Smooth muscle cell (in vitro differentiated cells): Measurements from ENCODE around the gene KRT81. TPM values are rescaled to one million over a fixed set of nuclear protein-coding genes. Genes with fewer than 3 reads are reported as not detected.
A peak's percentile ranks its signal among the peaks of the same experiment; 100 is the strongest.

Source experiments
- DNase-seq: peaks from one replicate; lab custom pipeline; 2025; ENCODE audit not compliant: unreplicated experiment; lab: John Stamatoyannopoulos, UW
- H2AFZ ChIP-seq: fragments of 200-600 bp; sonication (generic); 2 replicates; pipeline ENCODE4 v1.6.0; 2016; ENCODE audit warnings: antibody characterized with exemption, low read depth, mild to moderate bottlenecking
- H3F3A ChIP-seq: fragments of 200-600 bp; sonication (generic); 2 replicates; pipeline ENCODE4 v1.6.0; 2017; ENCODE audit warnings: antibody characterized with exemption, low read depth
- H3K27ac ChIP-seq: fragments of 200-600 bp; sonication (generic); 2 replicates; pipeline ENCODE4 v1.5.1; 2016; ENCODE audit warnings: low read depth, mild to moderate bottlenecking
- H3K27me3 ChIP-seq: fragments of 200-600 bp; sonication (generic); 2 replicates; pipeline ENCODE4 v1.6.1; 2016; ENCODE audit warnings: low read depth, mild to moderate bottlenecking
- H3K36me3 ChIP-seq: fragments of 200-600 bp; sonication (generic); 2 replicates; pipeline ENCODE4 v1.5.1; 2016; ENCODE audit warnings: low read depth
- H3K4me1 ChIP-seq: fragments of 200-600 bp; sonication (generic); 2 replicates; pipeline ENCODE4 v1.5.1; 2016; ENCODE audit warnings: low read depth
- H3K4me2 ChIP-seq: fragments of 200-600 bp; sonication (generic); 2 replicates; pipeline ENCODE4 v1.6.0; 2016; ENCODE audit warnings: mild to moderate bottlenecking
- H3K4me3 ChIP-seq: fragments of 200-600 bp; sonication (generic); 2 replicates; pipeline ENCODE4 v1.5.1; 2016; ENCODE audit warnings: mild to moderate bottlenecking
- H3K79me2 ChIP-seq: fragments of 200-600 bp; sonication (generic); 2 replicates; pipeline ENCODE4 v1.6.0; 2016; ENCODE audit warnings: low read depth, mild to moderate bottlenecking
- H3K9ac ChIP-seq: fragments of 200-600 bp; sonication (generic); 2 replicates; pipeline ENCODE4 v1.6.0; 2016; ENCODE audit warnings: low read depth
- H3K9me3 ChIP-seq: fragments of 200-600 bp; sonication (generic); replicated peaks from 2 replicates; pipeline ENCODE4 v1.5.1; 2016; ENCODE audit warnings: low read depth
- H4K20me1 ChIP-seq: fragments of 200-600 bp; sonication (generic); 2 replicates; pipeline ENCODE4 v1.6.0; 2016; ENCODE audit warnings: low read depth
- CTCF ChIP-seq: fragments of 200-600 bp; sonication (generic); IDR thresholded peaks from 2 replicates; pipeline ENCODE4 v1.5.1; 2017; ENCODE audit warnings: borderline replicate concordance, mild to moderate bottlenecking, antibody characterized with exemption; ENCODE audit not compliant: insufficient read depth, poor library complexity, severe bottlenecking
- WGBS: methylation state at CpG from one replicate; pipeline ENCODE4 v1.1.7; 2016; ENCODE audit warnings: low lambda C conversion rate; 5-methylcytosine and 5-hydroxymethylcytosine counted together
- polyA plus RNA-seq: library from polyadenylated mRNA; unstranded; fragments of >200 nt; fragmentation: Nextera tagmentation; extraction: Ambion mirVana; gene quantifications from 2 replicates; pipeline ENCODE4 v1.2.1, GENCODE V29; 2016
- total RNA-seq: library from RNA; depleted of rRNA; stranded (reverse); fragments of >200 nt; gene quantifications from 2 replicates; pipeline ENCODE4 v1.2.3, GENCODE V29; 2014

Gene KRT81
- total and polyA plus RNA-seq, 2 experiments from 2014 or later, result 0.49 to 1.4 TPM

DNA sequence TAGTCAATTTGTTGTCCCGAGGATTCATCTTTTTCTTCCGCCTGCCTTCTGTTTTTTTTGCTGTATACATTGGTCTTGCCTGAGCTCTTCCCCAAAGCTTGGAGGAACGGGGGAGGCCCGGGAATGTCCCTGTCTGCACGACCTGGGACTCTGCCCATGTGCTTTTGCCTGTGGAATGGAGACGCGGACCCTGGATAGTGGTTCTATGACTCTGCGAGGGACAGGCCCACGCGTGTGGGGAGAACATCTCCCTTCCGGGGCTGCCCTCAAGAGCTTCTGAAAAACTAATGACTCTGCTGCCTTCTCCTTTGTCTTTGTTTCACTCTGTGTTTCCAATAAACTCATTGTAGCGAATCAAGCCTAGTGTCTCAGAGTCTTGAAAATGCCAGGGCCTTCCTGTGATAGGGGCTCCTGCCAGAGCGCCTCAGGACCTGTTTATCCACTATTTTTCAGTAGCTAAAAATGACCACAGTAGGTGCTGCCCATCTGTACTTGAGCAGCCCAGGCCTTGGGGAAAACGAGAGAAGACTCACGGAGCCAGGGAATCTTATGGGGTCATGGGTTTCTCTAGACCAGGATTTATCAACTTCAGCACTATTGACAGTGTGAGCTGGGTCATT lies 17.6 kb upstream of the KRT81 start:
- H2AFZ ChIP-seq, result peak overlapping the region; percentile 67
- no peaks in the 10 kb centered on the region for H3K79me2 ChIP-seq
- no peak overlapping the region for H3K27ac ChIP-seq
- H3K4me1 ChIP-seq, result peaks cover 4% of the 10 kb centered on the region
- peaks cover 33% of the 10 kb centered on the region for H3K27me3 ChIP-seq
- H4K20me1 ChIP-seq, result no peaks in the 10 kb centered on the region
- TF ChIP-seq CTCF, result no peak
- H3K4me3 ChIP-seq, result peak overlapping the region; percentile 53
- peak overlapping the region; percentile 57 for H3K9ac ChIP-seq
- peak overlapping the region; percentile 92 for H3K4me2 ChIP-seq
- no peaks in the 10 kb centered on the region for H3K36me3 ChIP-seq
- no peak for DNase-seq
- WGBS, result 52% methylated on average over 15 of the region's 15 CpGs
- no peaks in the 10 kb centered on the region for H3K9me3 ChIP-seq
- H3F3A ChIP-seq, result no peaks in the 10 kb centered on the region

GRCh38 chr12:52307836-52308805 lies 16.8 kb upstream of the KRT81 start:
- peak overlapping the region; percentile 67 for H2AFZ ChIP-seq
- H3K27me3 ChIP-seq, result peaks cover 30% of the 10 kb centered on the region
- no peak for TF ChIP-seq CTCF
- H3K36me3 ChIP-seq, result no peaks in the 10 kb centered on the region
- H3K4me3 ChIP-seq, result peak overlapping the region; percentile 53
- DNase-seq, result peak; percentile 36
- no peaks in the 10 kb centered on the region for H4K20me1 ChIP-seq
- H3K79me2 ChIP-seq, result no peaks in the 10 kb centered on the region
- H3K4me2 ChIP-seq, result peak overlapping the region; percentile 92
- no peak overlapping the region for H3K27ac ChIP-seq
- H3F3A ChIP-seq, result no peaks in the 10 kb centered on the region
- peaks cover 4% of the 10 kb centered on the region for H3K4me1 ChIP-seq
- H3K9me3 ChIP-seq, result no peaks in the 10 kb centered on the region
- peak overlapping the region; percentile 57 for H3K9ac ChIP-seq
- WGBS, result 13% methylated on average over 66 of the region's 71 CpGs

GRCh38 chr12:52306731-52307130 lies 15.4 kb upstream of the KRT81 start:
- Histone ChIP-seq H3F3A (no peaks in the 10 kb centered on the region), H3K27me3 (peaks cover 21% of the 10 kb centered on the region), H3K9ac (no peak overlapping the region), H3K4me1 (peaks cover 4% of the 10 kb centered on the region), H3K79me2 (no peaks in the 10 kb centered on the region), H2AFZ (no peak overlapping the region), H3K36me3 (no peaks in the 10 kb centered on the region), H4K20me1 (no peaks in the 10 kb centered on the region), H3K4me2 (no peak overlapping the region), H3K27ac (no peak overlapping the region), H3K4me3 (no peak overlapping the region), H3K9me3 (no peaks in the 10 kb centered on the region)
- 99% methylated on average over 2 of the region's 2 CpGs for WGBS
- no peak for DNase-seq
- no peak for TF ChIP-seq CTCF
